Panc1 (cell line): Measurements from ENCODE around the gene CDK14. TPM values are rescaled to one million over a fixed set of nuclear protein-coding genes. Genes with fewer than 3 reads are reported as not detected.

Experiments
- ATAC-seq: fragments of 200-7000 bp; cut with Tn5 transposase; 2 replicates; pipeline ENCODE4 v1.9.1; 2020; ENCODE audit warnings: mild to moderate bottlenecking, moderate library complexity
- BruUV-seq: library from RNA; stranded (reverse); fragments of 400-500 nt; replicated peaks from 2 replicates; lab custom pipeline; 2021; lab: Mats Ljungman, UMichigan
- CTCF ChIA-PET: fragments of 300-600 bp; sonication (Branson Sonifier 250); formaldehyde crosslinking; loops from one replicate; lab custom pipeline; 2022; ENCODE audit warnings: antibody characterized with exemption; lab: Charles Lee
- POLR2A ChIA-PET: fragments of 300-600 bp; sonication (Branson Sonifier 250); formaldehyde crosslinking; loops from one replicate; lab custom pipeline; 2022; ENCODE audit warnings: antibody characterized with exemption; lab: Charles Lee
- DNase-seq: peaks from one replicate; pipeline ENCODE4 v3.0.0-alpha.2; 2010; ENCODE audit warnings: low read depth, low spot score
- H3K27ac ChIP-seq: 2 replicates; pipeline ENCODE4 v1.5.1; 2011; ENCODE audit warnings: mild to moderate bottlenecking, low read length, inconsistent platforms
- H3K27me3 ChIP-seq: fragments of 200-500 bp; sonication (Bioruptor generic); 2 replicates; pipeline ENCODE4 v1.6.0; 2014; ENCODE audit warnings: low read length, inconsistent platforms; ENCODE audit not compliant: control insufficient read depth, insufficient read depth
- H3K36me3 ChIP-seq: fragments of 200-500 bp; sonication (Bioruptor generic); 2 replicates; pipeline ENCODE4 v1.5.1; 2014; ENCODE audit warnings: inconsistent platforms, mild to moderate bottlenecking, low read length, moderate library complexity; ENCODE audit not compliant: control insufficient read depth, insufficient read depth
- H3K4me1 ChIP-seq: 2 replicates; pipeline ENCODE4 v1.5.1; 2011; ENCODE audit warnings: inconsistent platforms, mild to moderate bottlenecking, low read length, moderate library complexity; ENCODE audit not compliant: control insufficient read depth, insufficient read depth
- H3K4me3 ChIP-seq, 2 experiments: 2 replicates each; pipeline ENCODE4 v1.5.1; 2011 to 2012; ENCODE audit warnings: low read depth in 2 of 2, low read length in 2 of 2, mild to moderate bottlenecking in 2 of 2, inconsistent platforms in 1 of 2, moderate library complexity in 1 of 2
- H3K9me3 ChIP-seq: fragments of 200-500 bp; sonication (Bioruptor generic); 2 replicates; pipeline ENCODE4 v1.5.1; 2014; ENCODE audit warnings: low read depth, mild to moderate bottlenecking, inconsistent platforms, low read length, moderate library complexity; ENCODE audit not compliant: control insufficient read depth, insufficient read depth
- POLR2AphosphoS5 ChIP-seq: IDR thresholded peaks from 2 replicates; pipeline ENCODE4 v1.6.1; 2012; ENCODE audit warnings: mild to moderate bottlenecking, low read depth, low read length, moderate library complexity
- SIN3A ChIP-seq: IDR thresholded peaks from 2 replicates; pipeline ENCODE4 v1.6.1; 2012; ENCODE audit warnings: low read depth, mild to moderate bottlenecking, low read length, moderate library complexity, borderline replicate concordance; ENCODE audit not compliant: insufficient read depth
- TCF7L2 ChIP-seq: IDR thresholded peaks from 2 replicates; pipeline ENCODE4 v1.6.1; 2011; ENCODE audit warnings: mild to moderate bottlenecking, low read depth, low read length, inconsistent platforms
- in situ Hi-C: cut with HindIII; loops from 2 replicates; pipeline ENCODE4 v1.10.0; 2016; ENCODE audit warnings: low sequenced_read_pairs, low pct_unique_long_range_greater_than_20kb
- intact Hi-C: fragments of 100-400 bp; cut with micrococcal nuclease; formaldehyde crosslinking; loops from one replicate; pipeline ENCODE4 v1.10.0; 2022; ENCODE audit not compliant: unreplicated experiment
- total RNA-seq: library from RNA; stranded (reverse); gene quantifications from one replicate; pipeline ENCODE4 v1.2.1, GENCODE V29; 2021; ENCODE audit not compliant: unreplicated experiment
- TF ChIP-seq, protein P1 (sequence below), 2 experiments: IDR thresholded peaks; 2 replicates each; pipeline ENCODE4 v1.6.1; 2011 to 2012; ENCODE audit warnings: low read depth in 2 of 2, control low read depth in 1 of 2, low read length in 1 of 2, mild to moderate bottlenecking in 1 of 2, moderate library complexity in 1 of 2; ENCODE audit not compliant: insufficient read depth in 1 of 2
- TF ChIP-seq, protein P2 (sequence below): fragments of 450-650 bp; IDR thresholded peaks from 2 replicates; pipeline ENCODE4 v1.5.1; 2017; ENCODE audit warnings: mild to moderate bottlenecking

Gene CDK14
- total RNA-seq, 1 experiment from 2014 or later = 3.0 TPM

DNA sequence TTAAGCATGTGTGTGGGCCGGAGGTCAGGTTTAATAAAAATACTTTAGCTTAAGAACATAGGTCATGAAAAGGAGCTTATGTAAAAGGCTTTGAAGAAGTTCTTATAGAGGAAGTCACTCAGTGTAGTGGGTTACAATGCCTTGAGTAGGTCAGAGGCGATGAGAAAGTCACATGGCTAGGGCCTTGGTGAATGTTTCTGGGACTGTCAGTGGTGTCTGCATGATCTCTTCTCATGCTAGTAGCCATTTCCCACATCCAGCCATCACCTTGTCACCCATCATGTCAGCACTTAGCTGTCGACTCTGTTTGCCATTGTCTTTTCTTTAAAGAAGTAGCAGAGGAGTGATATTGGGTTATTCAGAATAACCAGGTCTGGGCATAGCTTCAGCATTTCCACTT, 236.6 kb downstream of the CDK14 start:
- no TSS peak for BruUV-seq
- TF ChIP-seq, protein P1, sequence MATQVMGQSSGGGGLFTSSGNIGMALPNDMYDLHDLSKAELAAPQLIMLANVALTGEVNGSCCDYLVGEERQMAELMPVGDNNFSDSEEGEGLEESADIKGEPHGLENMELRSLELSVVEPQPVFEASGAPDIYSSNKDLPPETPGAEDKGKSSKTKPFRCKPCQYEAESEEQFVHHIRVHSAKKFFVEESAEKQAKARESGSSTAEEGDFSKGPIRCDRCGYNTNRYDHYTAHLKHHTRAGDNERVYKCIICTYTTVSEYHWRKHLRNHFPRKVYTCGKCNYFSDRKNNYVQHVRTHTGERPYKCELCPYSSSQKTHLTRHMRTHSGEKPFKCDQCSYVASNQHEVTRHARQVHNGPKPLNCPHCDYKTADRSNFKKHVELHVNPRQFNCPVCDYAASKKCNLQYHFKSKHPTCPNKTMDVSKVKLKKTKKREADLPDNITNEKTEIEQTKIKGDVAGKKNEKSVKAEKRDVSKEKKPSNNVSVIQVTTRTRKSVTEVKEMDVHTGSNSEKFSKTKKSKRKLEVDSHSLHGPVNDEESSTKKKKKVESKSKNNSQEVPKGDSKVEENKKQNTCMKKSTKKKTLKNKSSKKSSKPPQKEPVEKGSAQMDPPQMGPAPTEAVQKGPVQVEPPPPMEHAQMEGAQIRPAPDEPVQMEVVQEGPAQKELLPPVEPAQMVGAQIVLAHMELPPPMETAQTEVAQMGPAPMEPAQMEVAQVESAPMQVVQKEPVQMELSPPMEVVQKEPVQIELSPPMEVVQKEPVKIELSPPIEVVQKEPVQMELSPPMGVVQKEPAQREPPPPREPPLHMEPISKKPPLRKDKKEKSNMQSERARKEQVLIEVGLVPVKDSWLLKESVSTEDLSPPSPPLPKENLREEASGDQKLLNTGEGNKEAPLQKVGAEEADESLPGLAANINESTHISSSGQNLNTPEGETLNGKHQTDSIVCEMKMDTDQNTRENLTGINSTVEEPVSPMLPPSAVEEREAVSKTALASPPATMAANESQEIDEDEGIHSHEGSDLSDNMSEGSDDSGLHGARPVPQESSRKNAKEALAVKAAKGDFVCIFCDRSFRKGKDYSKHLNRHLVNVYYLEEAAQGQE (IDR thresholded peaks at IDR 0.05; ENCODE audit: insufficient read depth in 1 of 2, low read depth in 2 of 2, low read length in 1 of 2) = no peak
- TF ChIP-seq, protein P2, sequence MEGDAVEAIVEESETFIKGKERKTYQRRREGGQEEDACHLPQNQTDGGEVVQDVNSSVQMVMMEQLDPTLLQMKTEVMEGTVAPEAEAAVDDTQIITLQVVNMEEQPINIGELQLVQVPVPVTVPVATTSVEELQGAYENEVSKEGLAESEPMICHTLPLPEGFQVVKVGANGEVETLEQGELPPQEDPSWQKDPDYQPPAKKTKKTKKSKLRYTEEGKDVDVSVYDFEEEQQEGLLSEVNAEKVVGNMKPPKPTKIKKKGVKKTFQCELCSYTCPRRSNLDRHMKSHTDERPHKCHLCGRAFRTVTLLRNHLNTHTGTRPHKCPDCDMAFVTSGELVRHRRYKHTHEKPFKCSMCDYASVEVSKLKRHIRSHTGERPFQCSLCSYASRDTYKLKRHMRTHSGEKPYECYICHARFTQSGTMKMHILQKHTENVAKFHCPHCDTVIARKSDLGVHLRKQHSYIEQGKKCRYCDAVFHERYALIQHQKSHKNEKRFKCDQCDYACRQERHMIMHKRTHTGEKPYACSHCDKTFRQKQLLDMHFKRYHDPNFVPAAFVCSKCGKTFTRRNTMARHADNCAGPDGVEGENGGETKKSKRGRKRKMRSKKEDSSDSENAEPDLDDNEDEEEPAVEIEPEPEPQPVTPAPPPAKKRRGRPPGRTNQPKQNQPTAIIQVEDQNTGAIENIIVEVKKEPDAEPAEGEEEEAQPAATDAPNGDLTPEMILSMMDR = no peak
- no peak for TF ChIP-seq SIN3A
- no peak for TF ChIP-seq TCF7L2
- TF ChIP-seq POLR2AphosphoS5 = no peak
- intact Hi-C loops = no loop called here
- H3K36me3 ChIP-seq = no peaks in the 10 kb centered on the region
- no peaks in the 10 kb centered on the region for H3K27me3 ChIP-seq
- no peak for DNase-seq
- no peak overlapping the region for H3K4me3 ChIP-seq
- in situ Hi-C loops = no loop called here
- no peaks in the 10 kb centered on the region for H3K9me3 ChIP-seq
- no peaks in the 10 kb centered on the region for H3K4me1 ChIP-seq
- H3K27ac ChIP-seq = no peak overlapping the region
- ChIA-PET POLR2A (interaction anchor here (0.6 kb wide), 1 partner anchor 36 kb away, joined by 4 read pairs; no protein-coding TSS in a partner anchor), CTCF (no interaction called here)
- ATAC-seq = no peak

- ChIA-PET CTCF (no interaction called here), POLR2A (no interaction called here)
- DNase-seq (no peak), ATAC-seq (no peak)
- Histone ChIP-seq H3K9me3 (no peaks in the 10 kb centered on the region), H3K4me1 (no peaks in the 10 kb centered on the region), H3K27ac (no peak overlapping the region), H3K27me3 (no peaks in the 10 kb centered on the region), H3K36me3 (no peaks in the 10 kb centered on the region), H3K4me3 (no peak overlapping the region)
- TF ChIP-seq POLR2AphosphoS5 = no peak
- no peak for TF ChIP-seq SIN3A
- TF ChIP-seq TCF7L2 = no peak
- TF ChIP-seq, protein P1 (IDR thresholded peaks at IDR 0.05; ENCODE audit: insufficient read depth in 1 of 2, low read depth in 2 of 2, low read length in 1 of 2) = no peak
- TF ChIP-seq, protein P2 = no peak
- intact Hi-C loops = no loop called here
- in situ Hi-C loops = no loop called here
- BruUV-seq = no TSS peak
Measured at GRCh38 chr7:90833443-90833842, 237.3 kb downstream of the CDK14 start.
